Vagina (tissue), 2 donors: ENCODE measurements around the gene SYNGR2. TPM values are rescaled to one million over a fixed set of nuclear protein-coding genes. Genes with fewer than 3 reads are reported as not detected.

ENCODE experiments used
- DNase-seq, 2 donors: peaks; one replicate each; pipeline ENCODE4 v3.0.0-alpha.2; 2017; ENCODE audit errors: extremely low spot score in 2 of 2
- H3K27ac ChIP-seq: fragments of 200-600 bp; sonication (generic); one replicate; pipeline ENCODE4 v1.5.1; 2019
- H3K27me3 ChIP-seq: fragments of 200-600 bp; sonication (generic); one replicate; pipeline ENCODE4 v1.5.1; 2019
- H3K36me3 ChIP-seq, 2 donors: fragments of 200-600 bp; sonication (generic); one replicate each; pipeline ENCODE4 v1.5.1; 2017 to 2019
- H3K4me1 ChIP-seq: fragments of 200-600 bp; sonication (generic); one replicate; pipeline ENCODE4 v1.5.1; 2019
- H3K4me3 ChIP-seq, 2 donors: fragments of 200-600 bp; sonication (generic); 1 replicate in 1 of 2; 2 replicates in 1 of 2; pipeline ENCODE4 v1.5.1; 2016 to 2019
- H3K9me3 ChIP-seq: fragments of 200-600 bp; sonication (generic); one replicate; pipeline ENCODE4 v1.5.1; 2019
- POLR2A ChIP-seq, 2 donors: fragments of 450-650 bp; IDR thresholded peaks; one replicate each; pipeline ENCODE4 v1.6.1; 2017; ENCODE audit warnings: antibody characterized with exemption in 2 of 2, mild to moderate bottlenecking in 2 of 2, moderate library complexity in 2 of 2
- POLR2AphosphoS5 ChIP-seq, 2 donors: sonication (generic); formaldehyde crosslinking; IDR thresholded peaks; one replicate each; pipeline ENCODE4 v1.9.0; 2017; ENCODE audit warnings: antibody characterized with exemption in 2 of 2, mild to moderate bottlenecking in 2 of 2, low read depth in 1 of 2; ENCODE audit not compliant: insufficient read depth in 1 of 2
- intact Hi-C: fragments of 100-400 bp; cut with DNase I; formaldehyde crosslinking; loops from one replicate; pipeline ENCODE4 v1.15.1; 2023
- total RNA-seq: library from RNA; depleted of rRNA; stranded (reverse); fragments of >200 nt; gene quantifications from one replicate; pipeline ENCODE4 v1.2.3, GENCODE V29; 2016
- TF ChIP-seq, protein P1 (sequence below), 3 experiments: fragments of 450-650 bp in 2 of 3; fragments of 200-600 bp in 1 of 3; sonication (generic) in 1 of 3; IDR thresholded peaks; one replicate each; pipeline ENCODE4 v1.5.1; 2017 to 2019; ENCODE audit warnings: antibody characterized with exemption in 3 of 3, mild to moderate bottlenecking in 2 of 3, moderate library complexity in 2 of 3

The SYNGR2 gene
- total RNA-seq, 1 donor from 2014 or later = 82.3 TPM

DNA sequence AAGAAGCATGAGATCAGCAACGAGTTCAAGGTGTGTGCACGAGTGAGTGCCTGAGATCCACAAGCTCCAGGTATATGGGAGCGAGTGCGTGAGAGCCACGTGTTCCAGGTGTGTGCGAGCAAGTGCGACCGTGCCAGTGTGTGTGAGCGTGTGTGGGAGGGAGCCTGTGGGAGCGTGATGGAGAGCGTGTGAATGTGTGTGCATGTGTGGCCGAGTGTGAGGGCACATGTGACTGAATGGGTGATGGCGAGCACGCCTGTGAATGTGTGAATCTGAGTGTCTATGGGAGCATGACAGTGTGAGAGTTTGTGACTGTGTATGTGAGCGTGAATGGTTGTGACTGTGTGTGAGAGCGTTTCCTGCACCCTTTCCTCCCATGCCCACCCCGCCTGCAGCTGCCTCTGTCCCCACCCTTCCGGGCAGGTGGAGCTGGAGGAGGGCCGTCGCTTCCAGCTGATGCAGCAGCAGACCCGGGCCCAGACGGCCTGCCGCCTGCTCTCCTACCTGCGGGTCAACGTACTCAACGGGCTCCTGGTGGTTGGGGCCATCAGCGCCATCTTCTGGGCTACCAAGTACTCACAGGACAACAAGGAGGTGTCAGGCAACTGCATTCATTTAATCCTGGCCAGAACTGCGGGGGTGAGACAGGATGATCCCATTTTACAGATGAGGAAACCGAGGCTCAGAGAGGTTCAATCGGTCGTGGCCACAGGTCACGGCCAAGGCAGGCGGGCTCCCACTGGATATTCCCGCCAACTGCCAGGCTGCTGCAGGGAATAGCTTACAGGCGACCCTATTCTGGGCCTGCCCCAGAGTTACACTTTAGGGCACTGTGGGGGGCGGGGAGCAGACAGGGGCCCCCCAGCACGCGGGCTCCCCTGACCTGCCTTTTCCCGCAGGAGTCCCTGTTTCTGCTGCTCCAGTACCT, 34.1 kb upstream of the SYNGR2 start:
- intact Hi-C loops = no loop called here
- Histone ChIP-seq H3K4me3 (no peak overlapping the region), H3K27ac (no peak overlapping the region), H3K27me3 (no peaks in the 10 kb centered on the region), H3K36me3 (no peaks in the 10 kb centered on the region), H3K9me3 (no peaks in the 10 kb centered on the region), H3K4me1 (peaks cover 34% of the 10 kb centered on the region)
- TF ChIP-seq, protein P1, sequence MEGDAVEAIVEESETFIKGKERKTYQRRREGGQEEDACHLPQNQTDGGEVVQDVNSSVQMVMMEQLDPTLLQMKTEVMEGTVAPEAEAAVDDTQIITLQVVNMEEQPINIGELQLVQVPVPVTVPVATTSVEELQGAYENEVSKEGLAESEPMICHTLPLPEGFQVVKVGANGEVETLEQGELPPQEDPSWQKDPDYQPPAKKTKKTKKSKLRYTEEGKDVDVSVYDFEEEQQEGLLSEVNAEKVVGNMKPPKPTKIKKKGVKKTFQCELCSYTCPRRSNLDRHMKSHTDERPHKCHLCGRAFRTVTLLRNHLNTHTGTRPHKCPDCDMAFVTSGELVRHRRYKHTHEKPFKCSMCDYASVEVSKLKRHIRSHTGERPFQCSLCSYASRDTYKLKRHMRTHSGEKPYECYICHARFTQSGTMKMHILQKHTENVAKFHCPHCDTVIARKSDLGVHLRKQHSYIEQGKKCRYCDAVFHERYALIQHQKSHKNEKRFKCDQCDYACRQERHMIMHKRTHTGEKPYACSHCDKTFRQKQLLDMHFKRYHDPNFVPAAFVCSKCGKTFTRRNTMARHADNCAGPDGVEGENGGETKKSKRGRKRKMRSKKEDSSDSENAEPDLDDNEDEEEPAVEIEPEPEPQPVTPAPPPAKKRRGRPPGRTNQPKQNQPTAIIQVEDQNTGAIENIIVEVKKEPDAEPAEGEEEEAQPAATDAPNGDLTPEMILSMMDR (IDR thresholded peaks at IDR 0.05) = peak in 2 of 3 experiments; percentile 15 to 29
- TF ChIP-seq POLR2AphosphoS5 (IDR thresholded peaks at IDR 0.05; ENCODE audit: insufficient read depth in 1 of 2, low read depth in 1 of 2) (peak in 1 of 2 donors; percentile 6), POLR2A (IDR thresholded peaks at IDR 0.05) (no peak)
- DNase-seq = no peak

DNA sequence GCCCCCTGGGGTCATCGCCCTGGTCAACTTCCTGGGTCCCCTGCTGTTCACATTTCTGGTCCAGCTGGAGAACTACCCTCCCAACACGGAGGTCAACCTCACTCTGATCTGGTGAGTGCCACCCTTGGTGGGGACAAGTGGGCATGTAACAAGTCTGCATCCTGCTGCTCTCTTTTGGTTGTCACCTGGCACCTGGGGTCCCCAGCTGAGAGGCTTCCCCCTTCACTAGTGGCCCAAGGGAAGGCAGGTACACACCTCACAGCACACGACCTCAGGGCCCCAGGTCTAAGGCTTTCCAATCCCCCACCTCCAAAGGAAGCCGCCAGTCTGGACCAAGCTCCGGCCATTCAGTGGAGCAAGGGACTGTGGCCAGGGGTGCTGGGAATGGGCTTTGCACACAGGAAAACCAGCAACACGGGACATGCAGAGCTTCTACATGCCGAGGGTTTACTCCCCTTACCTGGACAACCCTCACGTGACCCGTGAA, 33.4 kb upstream of the SYNGR2 start:
- H3K4me1 ChIP-seq = peaks cover 31% of the 10 kb centered on the region
- no peak for TF ChIP-seq POLR2A (IDR thresholded peaks at IDR 0.05)
- TF ChIP-seq, protein P1 (IDR thresholded peaks at IDR 0.05) = no peak
- TF ChIP-seq POLR2AphosphoS5 (IDR thresholded peaks at IDR 0.05; ENCODE audit: insufficient read depth in 1 of 2, low read depth in 1 of 2) = no peak

DNA sequence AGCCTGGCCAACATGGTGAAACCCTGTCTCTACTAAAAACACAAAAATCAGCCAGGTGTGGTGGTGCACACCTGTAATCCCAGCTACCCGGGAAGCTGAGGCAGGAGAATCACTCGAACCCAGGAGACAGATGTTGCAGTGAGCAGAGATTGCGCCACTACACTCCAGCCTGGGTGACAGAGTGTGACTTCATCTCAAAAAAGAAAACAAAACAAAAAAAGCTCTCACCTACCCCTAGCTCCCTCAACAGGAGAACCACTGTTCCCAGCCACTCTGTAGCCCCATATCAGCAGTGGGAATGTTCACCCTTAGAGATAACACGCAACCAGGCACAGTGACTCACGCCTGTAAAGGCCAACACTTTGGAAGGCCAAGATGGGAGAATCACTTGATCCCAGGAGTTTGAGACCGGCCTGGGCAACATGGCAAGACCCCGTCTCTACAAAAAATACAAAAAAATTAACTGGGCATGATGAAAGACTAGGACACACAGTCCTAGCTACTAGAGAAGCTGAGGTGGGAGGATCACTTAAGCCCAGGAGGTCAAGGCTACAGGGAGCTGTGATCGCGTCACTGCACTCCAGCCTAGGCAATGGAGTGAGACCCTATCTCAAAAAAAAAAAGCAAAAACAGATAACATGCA, 32.4 kb upstream of the SYNGR2 start:
- H3K4me1 ChIP-seq = peaks cover 29% of the 10 kb centered on the region

More for the DNA sequence above, 33.4 kb upstream of the SYNGR2 start:
- Histone ChIP-seq H3K27me3 (no peaks in the 10 kb centered on the region), H3K27ac (no peak overlapping the region), H3K36me3 (no peaks in the 10 kb centered on the region), H3K9me3 (no peaks in the 10 kb centered on the region), H3K4me3 (no peak overlapping the region)
- no peak for DNase-seq
- intact Hi-C loops = no loop called here

DNA sequence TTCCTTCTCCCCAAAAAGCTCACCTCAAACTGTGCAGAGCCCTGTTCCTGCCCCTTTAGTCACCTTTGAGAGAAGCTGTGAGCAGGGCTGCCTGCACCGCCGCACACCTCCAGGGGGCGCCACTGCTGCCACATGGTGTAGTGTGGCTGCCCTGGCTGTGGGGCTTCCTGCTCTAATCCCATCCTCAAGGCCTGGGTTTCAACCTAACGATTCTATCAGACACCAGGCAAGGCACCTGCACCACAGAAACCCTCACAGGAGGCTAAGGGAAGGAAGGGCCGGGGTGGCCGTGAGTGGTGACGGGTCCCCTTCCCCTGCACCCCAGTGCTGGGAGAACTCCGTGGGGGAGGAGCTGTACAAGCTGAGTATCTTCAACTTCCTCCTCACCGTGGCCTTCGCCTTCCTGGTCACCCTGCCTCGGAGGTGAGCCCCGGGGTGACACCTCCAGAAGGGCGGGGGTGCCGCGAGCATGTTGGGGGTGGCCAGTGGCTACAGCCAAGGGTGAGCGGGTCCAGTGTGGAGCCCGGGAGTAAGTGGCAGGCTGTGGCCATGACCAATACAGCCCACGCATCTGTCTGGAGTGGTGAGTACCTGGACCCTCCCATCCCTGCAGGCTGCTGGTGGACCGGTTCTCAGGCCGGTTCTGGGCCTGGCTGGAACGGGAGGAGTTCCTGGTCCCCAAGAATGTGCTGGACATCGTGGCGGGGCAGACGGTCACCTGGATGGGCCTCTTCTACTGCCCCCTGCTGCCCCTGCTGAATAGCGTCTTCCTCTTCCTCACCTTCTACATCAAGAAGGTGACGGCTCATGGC, 30.8 kb upstream of the SYNGR2 start:
- Histone ChIP-seq H3K9me3 (no peaks in the 10 kb centered on the region), H3K4me3 (no peak overlapping the region), H3K27ac (no peak overlapping the region), H3K27me3 (no peaks in the 10 kb centered on the region), H3K36me3 (no peaks in the 10 kb centered on the region), H3K4me1 (peaks cover 26% of the 10 kb centered on the region)
- intact Hi-C loops = no loop called here
- no peak for DNase-seq
- TF ChIP-seq POLR2AphosphoS5 (IDR thresholded peaks at IDR 0.05; ENCODE audit: insufficient read depth in 1 of 2, low read depth in 1 of 2) (no peak), POLR2A (IDR thresholded peaks at IDR 0.05) (no peak)
- TF ChIP-seq, protein P1 (IDR thresholded peaks at IDR 0.05) = no peak

More for the DNA sequence above, 32.4 kb upstream of the SYNGR2 start:
- intact Hi-C loops = no loop called here
- no peaks in the 10 kb centered on the region for H3K9me3 ChIP-seq
- H3K4me3 ChIP-seq = no peak overlapping the region
- no peaks in the 10 kb centered on the region for H3K36me3 ChIP-seq
- H3K27me3 ChIP-seq = no peaks in the 10 kb centered on the region
- no peak overlapping the region for H3K27ac ChIP-seq
- DNase-seq = no peak
- no peak for TF ChIP-seq POLR2A (IDR thresholded peaks at IDR 0.05)
- TF ChIP-seq, protein P1 (IDR thresholded peaks at IDR 0.05) = no peak
- no peak for TF ChIP-seq POLR2AphosphoS5 (IDR thresholded peaks at IDR 0.05; ENCODE audit: insufficient read depth in 1 of 2, low read depth in 1 of 2)
